Superior temporal gyrus (tissue), 1 donor: ENCODE results near the gene LRRC4B.
"Not testable (repeated sequence)": the region's sequence is repeated elsewhere in the genome, so short reads cannot be mapped to it uniquely, and the experiment has no call there.

Experiments used
- DNase-seq: peaks from one replicate; pipeline ENCODE4 v3.0.0-alpha.2; 2016; ENCODE audit errors: extremely low spot score

LRRC4B gene

GRCh38 chr19:50486823-50487515 lies 81.3 kb downstream of the LRRC4B start:
- no peak for DNase-seq

GRCh38 chr19:50485284-50485955 lies 82.8 kb downstream of the LRRC4B start:
- DNase-seq, result no peak

GRCh38 chr19:50482916-50483315 lies 85.3 kb downstream of the LRRC4B start:
- peak; percentile 23 for DNase-seq

GRCh38 chr19:50482271-50482855 lies 85.9 kb downstream of the LRRC4B start:
- no peak for DNase-seq

- no peak for DNase-seq
These were observed 86.7 kb downstream of the LRRC4B start for GRCh38 chr19:50481351-50482149.

- no peak for DNase-seq
These were observed 87.7 kb downstream of the LRRC4B start for GRCh38 chr19:50480281-50481111.

GRCh38 chr19:50479761-50480251 lies 88.4 kb downstream of the LRRC4B start:
- no peak for DNase-seq

- peak; percentile 31 for DNase-seq
These were observed 89.1 kb downstream of the LRRC4B start for GRCh38 chr19:50478901-50479715.

GRCh38 chr19:50477751-50478515 lies 90.3 kb downstream of the LRRC4B start:
- no peak for DNase-seq

GRCh38 chr19:50476907-50477238 lies 91.4 kb downstream of the LRRC4B start:
- DNase-seq, result no peak

- DNase-seq, result peak; percentile 89
These were observed 91.9 kb downstream of the LRRC4B start, which contains the start of the genes EMC10 and GARIN5A for GRCh38 chr19:50476224-50476906. Gene EMC10 (plus strand): TSS chr19:50476507. CDS start chr19:50476545, 38 bp downstream. Gene GARIN5A (minus strand): TSS chr19:50476848. CDS start chr19:50476388, 460 bp downstream.

- no peak for DNase-seq
These were observed 92.5 kb downstream of the LRRC4B start for GRCh38 chr19:50475736-50476223.

GRCh38 chr19:50475101-50475568 lies 93.1 kb downstream of the LRRC4B start:
- no peak for DNase-seq

GRCh38 chr19:50473336-50473735 lies 94.9 kb downstream of the LRRC4B start:
- DNase-seq, result not testable (repeated sequence)

GRCh38 chr19:50468818-50469217 lies 99.4 kb downstream of the LRRC4B start:
- DNase-seq, result no peak

GRCh38 chr19:50467566-50467965 lies 100.7 kb downstream of the LRRC4B start:
- no peak for DNase-seq
